Hindlimb muscle (tissue), 1 donor: ENCODE data around the gene IQGAP2. TPM values are rescaled to one million over a fixed set of nuclear protein-coding genes. Genes with fewer than 3 reads are reported as not detected.
"Not testable (repeated sequence)": the region's sequence is repeated elsewhere in the genome, so short reads cannot be mapped to it uniquely, and the experiment has no call there.

Experiments used
- DNase-seq: peaks from one replicate; pipeline ENCODE4 v3.0.0-alpha.2; 2013
- polyA plus RNA-seq: library from polyadenylated mRNA; unstranded; fragments of 120-200 nt; gene quantifications from one replicate; pipeline ENCODE4 v1.2.1, GENCODE V29; 2013; ENCODE audit not compliant: insufficient read length

The IQGAP2 gene
- polyA plus RNA-seq, 1 donor: 6.6 TPM

GRCh38 chr5:76579166-76579937 lies 176.3 kb downstream of the IQGAP2 start:
- no peak for DNase-seq

DNA sequence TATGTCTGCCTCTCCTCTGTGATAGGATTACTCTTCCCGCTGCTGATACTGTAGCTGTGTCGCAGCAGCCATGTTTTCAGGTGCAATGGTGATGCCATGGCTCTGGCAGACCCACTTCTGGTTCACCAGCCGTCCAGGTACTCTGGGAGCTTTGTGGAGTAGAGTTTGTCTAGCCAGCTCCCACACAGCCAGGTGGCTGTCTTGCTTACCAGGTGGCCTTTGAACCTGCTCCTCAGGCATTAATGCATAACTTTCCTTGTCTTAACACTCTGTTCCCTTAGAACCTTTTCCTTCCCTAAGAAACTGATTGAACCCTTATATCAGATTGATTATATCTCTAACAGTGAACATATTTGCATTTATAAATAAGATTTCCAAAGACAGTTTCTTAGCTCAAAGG lies 177.9 kb downstream of the IQGAP2 start:
- DNase-seq: no peak

- DNase-seq: no peak
Observed at GRCh38 chr5:76582230-76583162, 179.4 kb downstream of the IQGAP2 start.

DNA sequence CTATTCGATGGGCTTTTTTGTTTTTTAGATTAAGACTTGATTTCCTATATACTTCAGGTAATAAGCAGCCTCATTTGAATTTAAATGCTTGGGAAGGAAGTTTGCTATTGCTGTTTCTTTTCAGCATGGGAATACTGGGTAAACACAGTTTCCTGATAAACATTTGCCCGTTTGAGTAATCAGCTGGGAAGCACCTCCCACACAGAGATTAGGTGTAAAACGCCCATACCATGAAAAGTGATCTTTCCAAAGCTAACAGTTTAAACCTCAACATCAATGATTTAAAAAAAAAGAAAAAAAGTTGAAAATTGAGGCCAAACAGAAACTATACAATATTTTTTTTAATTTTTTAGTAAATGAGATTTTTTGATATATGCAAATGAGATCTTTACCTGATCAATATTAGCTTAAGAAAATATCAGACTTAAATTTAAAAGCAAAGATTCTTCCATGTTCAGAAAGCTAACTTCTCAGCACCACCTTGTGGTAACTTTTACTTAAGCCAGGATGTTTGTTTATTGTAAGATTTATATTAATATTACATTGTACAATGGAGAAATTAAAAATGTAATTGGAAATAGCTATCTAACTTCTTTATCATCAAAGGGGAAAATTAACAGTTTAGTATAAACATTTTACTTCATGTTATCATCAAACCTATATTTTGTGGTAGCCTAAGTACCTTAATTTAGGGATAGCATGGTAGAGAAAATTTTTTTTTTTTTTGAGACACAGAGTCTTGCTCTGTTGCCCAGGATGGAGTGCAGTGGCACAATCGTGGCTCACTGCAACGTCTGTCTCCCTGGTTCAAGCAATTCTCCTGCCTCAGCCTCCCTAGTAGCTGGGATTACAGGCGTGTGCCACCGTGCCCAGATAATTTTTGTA lies 180.3 kb downstream of the IQGAP2 start:
- DNase-seq: no peak

- DNase-seq: no peak
Observed at GRCh38 chr5:76585783-76586217, 182.7 kb downstream of the IQGAP2 start.

DNA sequence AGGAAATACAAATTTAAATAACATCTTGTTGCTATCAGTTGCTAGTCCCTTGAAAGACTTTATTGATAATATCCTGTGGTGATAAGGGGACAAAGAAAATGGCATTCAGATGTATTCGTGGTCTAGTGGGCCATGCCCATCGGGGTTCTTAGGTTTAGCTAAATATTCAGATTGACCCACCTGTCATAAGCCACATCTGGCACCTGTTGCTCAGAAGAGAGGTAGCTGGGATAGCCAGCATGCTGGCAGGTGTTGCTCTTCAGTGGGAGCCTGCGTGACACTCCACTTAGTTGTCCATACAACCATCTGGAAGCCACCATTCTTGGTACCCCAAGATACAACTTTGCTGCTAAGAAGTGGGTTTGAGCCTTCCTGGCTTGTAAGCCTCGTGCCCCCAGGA lies 183.4 kb downstream of the IQGAP2 start:
- DNase-seq: no peak

GRCh38 chr5:76590027-76590426 lies 186.9 kb downstream of the IQGAP2 start:
- no peak for DNase-seq

GRCh38 chr5:76591366-76591765 lies 188.3 kb downstream of the IQGAP2 start:
- DNase-seq: no peak

DNA sequence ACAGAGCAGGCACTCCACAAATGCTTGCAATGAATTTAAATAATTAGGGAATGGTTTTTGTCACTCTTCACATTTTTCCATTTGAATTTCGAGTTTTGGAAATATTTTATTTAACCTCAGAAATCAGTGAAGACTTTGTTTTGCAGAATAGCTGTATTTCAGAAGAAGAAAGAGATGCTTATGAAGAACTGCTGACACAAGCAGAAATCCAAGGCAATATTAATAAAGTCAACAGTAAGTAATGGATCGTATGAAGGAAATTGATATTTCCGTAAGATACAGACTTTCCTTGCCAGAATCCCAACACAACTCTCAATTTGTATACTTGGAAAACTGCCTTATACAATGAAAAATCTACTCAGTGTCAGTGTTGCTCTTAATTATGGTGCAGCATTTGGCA lies 189.6 kb downstream of the IQGAP2 start:
- DNase-seq: no peak

DNA sequence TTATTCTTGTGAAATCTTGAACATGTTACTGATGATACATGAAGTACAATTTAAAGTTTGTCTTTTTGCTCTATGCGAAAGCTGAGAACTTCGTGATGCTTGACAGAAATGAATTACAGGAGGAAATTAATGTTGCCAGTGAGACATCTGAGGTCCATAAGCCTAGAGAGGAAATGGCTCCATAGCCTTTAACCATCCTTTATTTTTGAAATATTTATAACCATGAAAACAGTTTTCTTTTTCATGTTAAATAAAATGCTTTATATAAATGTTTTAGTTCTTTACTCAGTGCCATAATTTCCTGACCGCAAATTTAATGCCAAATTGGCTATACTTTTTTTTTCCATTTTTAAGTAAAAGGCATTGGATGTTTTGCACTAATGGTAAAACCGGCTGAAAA lies 191.0 kb downstream of the IQGAP2 start:
- no peak for DNase-seq

DNA sequence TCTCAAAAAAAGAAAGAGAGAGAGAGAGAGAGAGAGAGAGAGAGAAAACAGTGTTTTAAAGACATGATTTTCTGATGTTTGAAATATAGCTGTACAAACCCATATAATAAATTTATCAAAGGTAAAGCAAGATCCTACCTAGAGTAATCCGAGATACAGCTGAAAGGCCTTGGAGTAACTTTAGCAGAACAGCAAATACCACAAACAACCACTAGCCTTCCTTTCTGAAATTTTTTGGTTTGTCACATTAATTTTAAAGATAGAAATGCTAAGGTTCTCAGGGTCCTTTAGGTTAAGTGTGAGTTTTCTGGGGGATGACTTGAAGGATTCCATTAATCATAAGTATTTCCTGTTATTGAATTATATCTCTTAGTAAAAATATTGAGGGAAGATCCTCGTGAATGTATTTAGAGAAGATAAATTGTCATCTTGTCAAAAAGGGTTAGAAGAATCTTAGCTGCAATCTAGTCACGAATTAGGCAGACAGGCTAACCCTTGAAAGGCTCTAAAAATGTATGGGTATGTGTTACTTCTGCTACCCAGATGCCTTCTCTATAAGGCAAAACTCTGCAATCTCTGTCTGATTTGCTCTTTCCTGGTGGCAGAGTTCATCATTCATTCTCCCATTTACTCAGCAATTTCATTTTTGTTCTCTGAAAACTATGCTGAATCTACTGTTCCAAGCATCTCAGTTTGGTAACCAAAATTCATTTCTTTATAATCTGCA lies 192.8 kb downstream of the IQGAP2 start:
- no peak for DNase-seq

GRCh38 chr5:76598531-76598930 lies 195.4 kb downstream of the IQGAP2 start:
- DNase-seq: no peak

GRCh38 chr5:76600716-76601115 lies 197.6 kb downstream of the IQGAP2 start:
- no peak for DNase-seq

DNA sequence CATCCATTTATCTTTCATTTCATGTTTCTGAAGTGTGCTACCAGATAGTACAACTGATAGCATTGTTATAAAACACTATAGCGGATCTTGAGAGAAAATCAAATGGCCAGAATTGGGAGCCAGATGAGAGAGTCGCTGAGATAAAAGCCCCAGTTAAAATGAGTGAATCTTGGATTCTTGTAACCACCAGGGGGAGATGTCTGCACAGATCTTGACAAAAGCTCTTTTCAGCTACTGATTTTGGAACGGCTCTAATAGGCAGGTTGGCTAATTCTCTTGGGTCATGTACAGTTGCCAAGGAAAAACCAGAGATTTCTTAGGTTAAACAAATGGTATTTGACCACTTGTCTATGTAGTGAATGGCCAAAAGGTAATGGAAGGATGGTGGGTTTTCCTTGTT lies 198.4 kb downstream of the IQGAP2 start:
- peak; percentile 50 for DNase-seq

- no peak for DNase-seq
Observed at GRCh38 chr5:76602094-76602726, 199.1 kb downstream of the IQGAP2 start.

DNA sequence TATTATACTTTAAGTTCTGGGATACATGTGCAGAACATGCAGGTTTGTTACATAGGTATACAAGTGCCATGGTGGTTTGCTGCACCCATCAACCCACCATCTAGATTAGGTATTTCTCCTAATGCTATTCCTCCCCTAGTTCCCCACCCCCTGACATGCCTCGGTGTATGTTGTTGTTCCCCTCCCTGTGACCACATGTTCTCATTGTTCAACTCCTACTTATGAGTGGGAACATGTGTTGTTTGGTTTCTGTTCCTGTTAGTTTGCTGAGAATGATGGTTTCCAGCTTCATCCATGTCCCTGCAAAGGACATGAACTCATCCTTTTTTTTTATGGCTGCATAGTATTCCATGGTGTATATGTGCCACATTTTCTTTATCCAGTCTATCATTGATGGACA lies 200.9 kb downstream of the IQGAP2 start:
- DNase-seq: not testable (repeated sequence)

DNA sequence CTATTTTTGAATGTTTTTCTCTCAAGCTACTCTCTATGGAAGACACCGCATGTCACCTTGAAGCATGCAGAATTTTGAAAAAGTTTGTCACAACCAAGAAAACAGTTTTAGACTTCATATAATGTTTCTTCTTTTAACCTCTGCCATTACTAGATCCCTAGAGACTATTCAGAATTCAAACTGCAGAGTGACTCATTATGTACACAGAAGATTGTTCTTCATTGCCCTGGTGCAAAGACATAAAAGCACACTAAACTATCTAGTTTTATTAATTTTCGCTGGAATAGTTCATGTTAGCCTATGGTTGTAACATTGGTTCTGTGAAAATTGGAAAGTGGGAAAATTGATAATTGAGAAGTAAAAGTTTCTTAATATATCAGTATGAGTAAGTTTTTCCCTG lies 201.8 kb downstream of the IQGAP2 start:
- DNase-seq: no peak

GRCh38 chr5:76606701-76607100 lies 203.6 kb downstream of the IQGAP2 start:
- no peak for DNase-seq

GRCh38 chr5:76607353-76607871 lies 204.3 kb downstream of the IQGAP2 start:
- no peak for DNase-seq

DNA sequence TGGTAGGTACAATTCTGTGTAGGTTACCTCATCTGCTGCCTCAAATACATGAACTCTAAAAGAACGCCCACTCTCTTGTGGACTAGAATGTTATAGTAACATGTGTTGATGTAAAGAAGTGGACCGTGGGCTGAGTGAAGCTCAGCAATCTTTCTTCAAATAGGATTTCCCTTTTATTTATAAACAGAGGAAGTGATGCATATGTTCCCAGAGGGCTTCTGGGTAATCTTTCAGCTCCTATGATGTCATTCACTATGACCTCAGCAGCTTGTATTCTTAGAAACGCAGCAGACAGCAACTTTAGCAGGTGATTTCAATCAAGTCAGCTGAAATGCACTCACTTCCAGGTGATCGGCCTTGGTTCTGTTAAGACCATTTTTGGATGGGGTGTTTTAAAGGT lies 205.7 kb downstream of the IQGAP2 start:
- DNase-seq: peak; percentile 38

GRCh38 chr5:76610196-76610595 lies 207.1 kb downstream of the IQGAP2 start:
- DNase-seq: no peak
